ENCODE data around the gene MALT1. TPM values are rescaled to one million over a fixed set of nuclear protein-coding genes. Genes with fewer than 3 reads are reported as not detected.

The MALT1 gene
- total and polyA plus RNA-seq, 2 experiments from 2014 or later: 14.9 to 35.9 TPM

- H3K4me2 ChIP-seq: peak overlapping the region; percentile 58
- no peaks in the 10 kb centered on the region for H4K20me1 ChIP-seq (ENCODE audit: insufficient read depth, poor library complexity, severe bottlenecking)
- H3K36me3 ChIP-seq (replicated peaks; ENCODE audit: insufficient read depth, low read depth): no peaks in the 10 kb centered on the region
- H3K4me1 ChIP-seq (ENCODE audit: insufficient read depth): peaks cover 14% of the 10 kb centered on the region
- TF ChIP-seq EZH2 (IDR thresholded peaks at IDR 0.05; ENCODE audit: borderline replicate concordance) (no peak), EZH2phosphoT487 (IDR thresholded peaks at IDR 0.05; ENCODE audit: low read depth, severe bottlenecking, unreplicated experiment) (no peak)
- TF ChIP-seq, protein P1, sequence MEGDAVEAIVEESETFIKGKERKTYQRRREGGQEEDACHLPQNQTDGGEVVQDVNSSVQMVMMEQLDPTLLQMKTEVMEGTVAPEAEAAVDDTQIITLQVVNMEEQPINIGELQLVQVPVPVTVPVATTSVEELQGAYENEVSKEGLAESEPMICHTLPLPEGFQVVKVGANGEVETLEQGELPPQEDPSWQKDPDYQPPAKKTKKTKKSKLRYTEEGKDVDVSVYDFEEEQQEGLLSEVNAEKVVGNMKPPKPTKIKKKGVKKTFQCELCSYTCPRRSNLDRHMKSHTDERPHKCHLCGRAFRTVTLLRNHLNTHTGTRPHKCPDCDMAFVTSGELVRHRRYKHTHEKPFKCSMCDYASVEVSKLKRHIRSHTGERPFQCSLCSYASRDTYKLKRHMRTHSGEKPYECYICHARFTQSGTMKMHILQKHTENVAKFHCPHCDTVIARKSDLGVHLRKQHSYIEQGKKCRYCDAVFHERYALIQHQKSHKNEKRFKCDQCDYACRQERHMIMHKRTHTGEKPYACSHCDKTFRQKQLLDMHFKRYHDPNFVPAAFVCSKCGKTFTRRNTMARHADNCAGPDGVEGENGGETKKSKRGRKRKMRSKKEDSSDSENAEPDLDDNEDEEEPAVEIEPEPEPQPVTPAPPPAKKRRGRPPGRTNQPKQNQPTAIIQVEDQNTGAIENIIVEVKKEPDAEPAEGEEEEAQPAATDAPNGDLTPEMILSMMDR (IDR thresholded peaks at IDR 0.05; ENCODE audit: poor library complexity): no peak
- H2AFZ ChIP-seq: no peak overlapping the region
- no peak overlapping the region for H3K4me3 ChIP-seq
- DNase-seq (ENCODE audit: low spot score): no peak
- H3K27ac ChIP-seq: peak overlapping the region; percentile 81
- H3K27me3 ChIP-seq: no peaks in the 10 kb centered on the region
- H3K79me2 ChIP-seq: no peaks in the 10 kb centered on the region
- no peaks in the 10 kb centered on the region for H3K9me2 ChIP-seq (replicated peaks; ENCODE audit: insufficient read depth)
- WGBS (ENCODE audit: low lambda C conversion rate, missing lambda C conversion rate): 30% methylated on average over 2 of the region's 2 CpGs
- no peaks in the 10 kb centered on the region for H3K9me3 ChIP-seq (ENCODE audit: low read depth)
Measured at GRCh38 chr18:58630071-58630470, 41.2 kb upstream of the MALT1 start.

GRCh38 chr18:58631301-58631700 lies 40.0 kb upstream of the MALT1 start:
- Histone ChIP-seq H3K27me3 (no peaks in the 10 kb centered on the region), H3K9me3 (ENCODE audit: low read depth) (no peaks in the 10 kb centered on the region), H3K27ac (no peak overlapping the region), H3K4me3 (no peak overlapping the region), H3K4me1 (ENCODE audit: insufficient read depth) (peaks cover 14% of the 10 kb centered on the region), H3K79me2 (no peaks in the 10 kb centered on the region), H4K20me1 (ENCODE audit: insufficient read depth, poor library complexity, severe bottlenecking) (no peaks in the 10 kb centered on the region), H3K36me3 (replicated peaks; ENCODE audit: insufficient read depth, low read depth) (no peaks in the 10 kb centered on the region), H3K9me2 (replicated peaks; ENCODE audit: insufficient read depth) (no peaks in the 10 kb centered on the region), H3K4me2 (no peak overlapping the region), H2AFZ (no peak overlapping the region)
- DNase-seq (ENCODE audit: low spot score): no peak
- 82% methylated on average over 5 of the region's 5 CpGs for WGBS (ENCODE audit: low lambda C conversion rate, missing lambda C conversion rate)
- TF ChIP-seq EZH2phosphoT487 (IDR thresholded peaks at IDR 0.05; ENCODE audit: low read depth, severe bottlenecking, unreplicated experiment) (no peak), EZH2 (IDR thresholded peaks at IDR 0.05; ENCODE audit: borderline replicate concordance) (no peak)
- TF ChIP-seq, protein P1 (IDR thresholded peaks at IDR 0.05; ENCODE audit: poor library complexity): no peak

DNA sequence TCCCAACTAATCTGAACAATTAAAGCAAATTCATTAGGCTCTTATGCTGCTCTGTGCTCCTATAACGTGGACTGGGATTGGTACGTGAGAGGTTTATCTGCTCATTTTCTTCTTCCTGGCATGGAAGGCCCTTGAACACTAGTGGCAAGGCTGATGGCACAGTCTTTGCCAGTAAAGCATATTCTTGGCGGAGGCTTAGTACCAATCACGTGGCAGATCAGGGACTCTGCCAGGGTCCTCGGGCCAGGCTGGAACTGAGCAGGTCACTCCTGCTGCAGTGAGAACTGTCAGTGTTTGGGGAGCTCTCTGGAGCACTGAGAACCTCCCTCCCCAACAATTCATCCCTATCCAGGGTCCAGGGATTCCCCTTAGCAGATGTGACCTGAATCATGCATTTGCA lies 38.7 kb upstream of the MALT1 start:
- TF ChIP-seq EZH2phosphoT487 (IDR thresholded peaks at IDR 0.05; ENCODE audit: low read depth, severe bottlenecking, unreplicated experiment) (no peak), EZH2 (IDR thresholded peaks at IDR 0.05; ENCODE audit: borderline replicate concordance) (no peak)
- TF ChIP-seq, protein P1 (IDR thresholded peaks at IDR 0.05; ENCODE audit: poor library complexity): no peak
- no peaks in the 10 kb centered on the region for H3K9me3 ChIP-seq (ENCODE audit: low read depth)
- 89% methylated on average over 5 of the region's 5 CpGs for WGBS (ENCODE audit: low lambda C conversion rate, missing lambda C conversion rate)
- H3K27ac ChIP-seq: no peak overlapping the region
- no peaks in the 10 kb centered on the region for H3K9me2 ChIP-seq (replicated peaks; ENCODE audit: insufficient read depth)
- H3K4me2 ChIP-seq: no peak overlapping the region
- no peaks in the 10 kb centered on the region for H3K27me3 ChIP-seq
- H3K4me1 ChIP-seq (ENCODE audit: insufficient read depth): peaks cover 14% of the 10 kb centered on the region
- H3K79me2 ChIP-seq: no peaks in the 10 kb centered on the region
- DNase-seq (ENCODE audit: low spot score): no peak
- H4K20me1 ChIP-seq (ENCODE audit: insufficient read depth, poor library complexity, severe bottlenecking): no peaks in the 10 kb centered on the region
- H3K4me3 ChIP-seq: no peak overlapping the region
- no peaks in the 10 kb centered on the region for H3K36me3 ChIP-seq (replicated peaks; ENCODE audit: insufficient read depth, low read depth)
- H2AFZ ChIP-seq: no peak overlapping the region

DNA sequence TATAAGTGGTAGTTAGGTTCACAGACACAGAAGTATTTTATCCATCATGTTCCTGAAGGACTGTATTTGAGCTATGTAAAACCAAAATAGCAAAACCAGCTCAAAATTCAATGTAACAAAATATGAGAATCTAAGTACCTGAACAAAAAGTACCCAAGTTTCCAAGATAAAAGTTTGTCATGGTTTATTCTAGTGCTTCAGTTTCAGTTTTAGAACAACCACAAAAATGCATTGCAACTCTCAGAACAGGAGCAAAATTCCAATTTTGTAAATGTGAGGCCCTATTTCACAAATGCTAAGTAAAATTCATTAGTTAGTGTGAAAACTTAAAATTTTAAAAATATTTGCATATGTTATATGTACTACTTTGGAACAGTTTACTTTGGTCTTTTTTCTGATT lies 37.4 kb upstream of the MALT1 start:
- Histone ChIP-seq H3K4me2 (no peak overlapping the region), H3K9me2 (replicated peaks; ENCODE audit: insufficient read depth) (no peaks in the 10 kb centered on the region), H3K79me2 (no peaks in the 10 kb centered on the region), H3K36me3 (replicated peaks; ENCODE audit: insufficient read depth, low read depth) (no peaks in the 10 kb centered on the region), H3K4me1 (ENCODE audit: insufficient read depth) (peaks cover 10% of the 10 kb centered on the region), H3K27me3 (no peaks in the 10 kb centered on the region), H3K9me3 (ENCODE audit: low read depth) (no peaks in the 10 kb centered on the region), H4K20me1 (ENCODE audit: insufficient read depth, poor library complexity, severe bottlenecking) (no peaks in the 10 kb centered on the region), H3K27ac (no peak overlapping the region), H2AFZ (no peak overlapping the region), H3K4me3 (no peak overlapping the region)
- DNase-seq (ENCODE audit: low spot score): no peak
- TF ChIP-seq, protein P1 (IDR thresholded peaks at IDR 0.05; ENCODE audit: poor library complexity): no peak
- TF ChIP-seq EZH2 (IDR thresholded peaks at IDR 0.05; ENCODE audit: borderline replicate concordance) (no peak), EZH2phosphoT487 (IDR thresholded peaks at IDR 0.05; ENCODE audit: low read depth, severe bottlenecking, unreplicated experiment) (no peak)

Measured in hepatocyte (in vitro differentiated cells).